Osteoblast (primary cell): ENCODE results near the gene WDR70. TPM values are rescaled to one million over a fixed set of nuclear protein-coding genes. Genes with fewer than 3 reads are reported as not detected.

Source experiments
- DNase-seq: peaks from one replicate; pipeline ENCODE4 v3.0.0; 2011; ENCODE audit warnings: low spot score, mixed read lengths; ENCODE audit not compliant: insufficient read length; ENCODE audit errors: missing footprints
- H2AFZ ChIP-seq: 2 replicates; pipeline ENCODE4 v1.6.0; 2011; ENCODE audit warnings: mild to moderate bottlenecking, low read length
- H3K27ac ChIP-seq: 2 replicates; pipeline ENCODE4 v1.5.1; 2011; ENCODE audit warnings: mild to moderate bottlenecking, low read depth, low read length, moderate library complexity
- H3K27me3 ChIP-seq: 2 replicates; pipeline ENCODE4 v1.6.0; 2012; ENCODE audit warnings: mild to moderate bottlenecking, control low read depth, inconsistent platforms, low read length, moderate library complexity; ENCODE audit not compliant: insufficient read depth
- H3K36me3 ChIP-seq: 2 replicates; pipeline ENCODE4 v1.5.1; 2011; ENCODE audit warnings: mild to moderate bottlenecking, low read length, control low read depth, moderate library complexity; ENCODE audit not compliant: insufficient read depth
- H3K4me1 ChIP-seq: 2 replicates; pipeline ENCODE4 v1.5.1; 2011; ENCODE audit warnings: mild to moderate bottlenecking, low read length, control low read depth, moderate library complexity; ENCODE audit not compliant: insufficient read depth
- H3K4me2 ChIP-seq: 2 replicates; pipeline ENCODE4 v1.6.0; 2011; ENCODE audit warnings: mild to moderate bottlenecking, low read length; ENCODE audit not compliant: insufficient read depth
- H3K4me3 ChIP-seq: fragments of 200-600 bp; sonication (generic); 3 replicates; pipeline ENCODE4 v1.5.1; 2012; ENCODE audit warnings: mild to moderate bottlenecking, low read length, inconsistent platforms; ENCODE audit not compliant: insufficient read depth
- H3K79me2 ChIP-seq: 2 replicates; pipeline ENCODE4 v1.6.0; 2012; ENCODE audit warnings: mild to moderate bottlenecking, low read length, control low read depth, inconsistent platforms; ENCODE audit not compliant: insufficient read depth
- H3K9me3 ChIP-seq: 2 replicates; pipeline ENCODE4 v1.5.1; 2011; ENCODE audit warnings: low read depth, low read length, control low read depth
- H4K20me1 ChIP-seq: 2 replicates; pipeline ENCODE4 v1.6.0; 2012; ENCODE audit warnings: mild to moderate bottlenecking, low read length, control low read depth; ENCODE audit not compliant: insufficient read depth
- CTCF ChIP-seq: IDR thresholded peaks from 2 replicates; pipeline ENCODE4 v1.5.1; 2011; ENCODE audit warnings: mild to moderate bottlenecking, low read depth, low read length, moderate library complexity; ENCODE audit errors: extremely low read depth
- total RNA-seq: library from RNA; depleted of rRNA; stranded (reverse); fragments of >200 nt; gene quantifications from 2 replicates; pipeline ENCODE4 v1.2.3, GENCODE V29; 2012

Gene WDR70
- total RNA-seq, 1 donor, result 32.2 TPM

- H3K27ac ChIP-seq, result peak overlapping the region; percentile 52
- no peak for TF ChIP-seq CTCF
- H3K27me3 ChIP-seq, result no peaks in the 10 kb centered on the region
- peaks cover 20% of the 10 kb centered on the region for H3K4me1 ChIP-seq
- H3K4me2 ChIP-seq, result peak overlapping the region; percentile 31
- H3K36me3 ChIP-seq, result no peaks in the 10 kb centered on the region
- no peak overlapping the region for H2AFZ ChIP-seq
- H3K79me2 ChIP-seq, result no peaks in the 10 kb centered on the region
- peak; percentile 82 for DNase-seq
- no peaks in the 10 kb centered on the region for H3K9me3 ChIP-seq
- no peaks in the 10 kb centered on the region for H4K20me1 ChIP-seq
- H3K4me3 ChIP-seq, result no peak overlapping the region
Observed at GRCh38 chr5:37495668-37496347, 116.7 kb downstream of the WDR70 start.

DNA sequence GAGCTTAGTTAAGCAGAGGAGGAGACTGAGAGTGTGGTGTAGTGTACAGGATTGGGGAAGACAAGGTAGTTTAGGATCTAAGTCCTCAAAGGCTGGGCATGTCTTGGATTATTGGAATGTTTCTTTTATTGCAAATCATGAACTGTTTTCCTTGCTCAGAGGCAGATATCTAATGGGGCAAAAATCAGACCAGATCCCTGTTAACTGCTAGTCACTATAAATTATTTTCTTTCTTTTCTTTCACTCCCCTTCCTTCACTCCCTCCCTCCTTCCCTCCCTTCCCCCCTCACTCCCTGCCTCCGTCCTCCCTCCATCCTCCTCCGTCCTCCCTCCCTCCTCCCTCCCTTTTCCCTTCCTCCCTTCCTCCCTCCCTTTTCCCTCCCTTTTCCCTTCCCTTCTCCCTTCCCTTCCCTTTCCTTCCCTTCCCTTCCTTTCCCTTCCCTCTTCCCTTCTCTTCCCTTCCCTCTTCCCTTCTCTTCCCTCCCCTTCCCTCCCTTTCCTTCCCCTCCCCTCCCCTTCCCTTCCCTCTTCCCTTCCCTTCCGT lies 117.9 kb downstream of the WDR70 start:
- no peak overlapping the region for H3K27ac ChIP-seq
- no peaks in the 10 kb centered on the region for H3K79me2 ChIP-seq
- TF ChIP-seq CTCF, result no peak

GRCh38 chr5:37501152-37501551 lies 122.0 kb downstream of the WDR70 start:
- H4K20me1 ChIP-seq, result no peaks in the 10 kb centered on the region
- H3K79me2 ChIP-seq, result peaks cover 12% of the 10 kb centered on the region
- H2AFZ ChIP-seq, result no peak overlapping the region
- no peak for DNase-seq
- TF ChIP-seq CTCF, result no peak
- H3K4me3 ChIP-seq, result no peak overlapping the region
- H3K4me2 ChIP-seq, result no peak overlapping the region
- H3K4me1 ChIP-seq, result peaks cover under 1% of the 10 kb centered on the region
- no peaks in the 10 kb centered on the region for H3K9me3 ChIP-seq
- no peaks in the 10 kb centered on the region for H3K36me3 ChIP-seq
- H3K27ac ChIP-seq, result no peak overlapping the region
- H3K27me3 ChIP-seq, result no peaks in the 10 kb centered on the region

More for the DNA sequence above, 117.9 kb downstream of the WDR70 start:
- no peaks in the 10 kb centered on the region for H3K27me3 ChIP-seq
- no peak overlapping the region for H3K4me3 ChIP-seq
- no peak overlapping the region for H3K4me2 ChIP-seq
- H3K4me1 ChIP-seq, result peaks cover 20% of the 10 kb centered on the region
- no peak for DNase-seq
- no peaks in the 10 kb centered on the region for H3K9me3 ChIP-seq
- no peaks in the 10 kb centered on the region for H4K20me1 ChIP-seq
- H2AFZ ChIP-seq, result no peak overlapping the region
- H3K36me3 ChIP-seq, result no peaks in the 10 kb centered on the region

GRCh38 chr5:37506241-37506640 lies 127.1 kb downstream of the WDR70 start:
- Histone ChIP-seq H2AFZ (no peak overlapping the region), H3K4me1 (no peaks in the 10 kb centered on the region), H3K27ac (no peak overlapping the region), H3K4me3 (no peak overlapping the region), H3K36me3 (no peaks in the 10 kb centered on the region), H4K20me1 (no peaks in the 10 kb centered on the region), H3K27me3 (no peaks in the 10 kb centered on the region), H3K4me2 (no peak overlapping the region), H3K9me3 (no peaks in the 10 kb centered on the region), H3K79me2 (peaks cover 12% of the 10 kb centered on the region)
- no peak for TF ChIP-seq CTCF
- DNase-seq, result no peak
